GM12864 (cell line): ENCODE measurements around the gene NOL3.

Experiments
- DNase-seq: peaks from one replicate; pipeline ENCODE4 v3.0.0-alpha.2; 2011; ENCODE audit warnings: low read depth
- H3K4me3 ChIP-seq: 2 replicates; pipeline ENCODE4 v1.5.1; 2011; ENCODE audit warnings: mild to moderate bottlenecking, low read depth, low read length, control low read depth
- TF ChIP-seq, protein P1 (sequence below): IDR thresholded peaks from 2 replicates; pipeline ENCODE4 v1.5.1; 2011; ENCODE audit warnings: low read depth, mild to moderate bottlenecking, moderate library complexity, low read length, control low read depth, inconsistent platforms; ENCODE audit errors: missing control alignments

NOL3 gene

DNA sequence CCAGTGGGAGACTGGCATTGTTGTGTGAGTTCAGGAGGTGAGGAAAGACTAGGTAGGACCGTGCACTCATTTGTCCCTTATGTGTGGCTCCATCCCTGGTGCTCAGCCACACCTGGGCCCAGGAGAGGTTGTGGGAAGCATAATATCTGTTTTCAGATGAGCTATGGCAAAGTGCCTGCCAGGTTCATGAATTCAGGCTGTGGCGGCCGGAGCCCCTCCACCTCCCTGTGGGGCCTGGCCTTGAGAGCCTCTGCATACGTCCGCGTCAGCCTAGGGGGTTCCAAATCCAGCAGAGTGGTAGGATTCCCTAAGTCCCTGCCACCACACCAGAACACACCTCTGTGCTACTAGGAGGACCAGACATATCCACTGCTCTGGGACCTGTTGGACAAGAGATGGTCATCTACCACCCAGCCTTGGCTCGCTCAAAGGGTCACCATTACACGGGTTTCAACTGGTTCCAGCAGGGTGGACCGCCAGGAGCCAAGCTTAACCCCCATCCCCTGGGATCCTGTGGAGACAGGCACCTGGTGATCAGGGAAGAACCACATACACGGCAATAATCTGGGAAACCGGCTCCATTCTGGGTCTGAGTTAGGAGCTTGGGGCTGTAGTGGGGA lies 21.6 kb upstream of the NOL3 start:
- TF ChIP-seq, protein P1, sequence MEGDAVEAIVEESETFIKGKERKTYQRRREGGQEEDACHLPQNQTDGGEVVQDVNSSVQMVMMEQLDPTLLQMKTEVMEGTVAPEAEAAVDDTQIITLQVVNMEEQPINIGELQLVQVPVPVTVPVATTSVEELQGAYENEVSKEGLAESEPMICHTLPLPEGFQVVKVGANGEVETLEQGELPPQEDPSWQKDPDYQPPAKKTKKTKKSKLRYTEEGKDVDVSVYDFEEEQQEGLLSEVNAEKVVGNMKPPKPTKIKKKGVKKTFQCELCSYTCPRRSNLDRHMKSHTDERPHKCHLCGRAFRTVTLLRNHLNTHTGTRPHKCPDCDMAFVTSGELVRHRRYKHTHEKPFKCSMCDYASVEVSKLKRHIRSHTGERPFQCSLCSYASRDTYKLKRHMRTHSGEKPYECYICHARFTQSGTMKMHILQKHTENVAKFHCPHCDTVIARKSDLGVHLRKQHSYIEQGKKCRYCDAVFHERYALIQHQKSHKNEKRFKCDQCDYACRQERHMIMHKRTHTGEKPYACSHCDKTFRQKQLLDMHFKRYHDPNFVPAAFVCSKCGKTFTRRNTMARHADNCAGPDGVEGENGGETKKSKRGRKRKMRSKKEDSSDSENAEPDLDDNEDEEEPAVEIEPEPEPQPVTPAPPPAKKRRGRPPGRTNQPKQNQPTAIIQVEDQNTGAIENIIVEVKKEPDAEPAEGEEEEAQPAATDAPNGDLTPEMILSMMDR: no peak
- no peak overlapping the region for H3K4me3 ChIP-seq
- DNase-seq: no peak

DNA sequence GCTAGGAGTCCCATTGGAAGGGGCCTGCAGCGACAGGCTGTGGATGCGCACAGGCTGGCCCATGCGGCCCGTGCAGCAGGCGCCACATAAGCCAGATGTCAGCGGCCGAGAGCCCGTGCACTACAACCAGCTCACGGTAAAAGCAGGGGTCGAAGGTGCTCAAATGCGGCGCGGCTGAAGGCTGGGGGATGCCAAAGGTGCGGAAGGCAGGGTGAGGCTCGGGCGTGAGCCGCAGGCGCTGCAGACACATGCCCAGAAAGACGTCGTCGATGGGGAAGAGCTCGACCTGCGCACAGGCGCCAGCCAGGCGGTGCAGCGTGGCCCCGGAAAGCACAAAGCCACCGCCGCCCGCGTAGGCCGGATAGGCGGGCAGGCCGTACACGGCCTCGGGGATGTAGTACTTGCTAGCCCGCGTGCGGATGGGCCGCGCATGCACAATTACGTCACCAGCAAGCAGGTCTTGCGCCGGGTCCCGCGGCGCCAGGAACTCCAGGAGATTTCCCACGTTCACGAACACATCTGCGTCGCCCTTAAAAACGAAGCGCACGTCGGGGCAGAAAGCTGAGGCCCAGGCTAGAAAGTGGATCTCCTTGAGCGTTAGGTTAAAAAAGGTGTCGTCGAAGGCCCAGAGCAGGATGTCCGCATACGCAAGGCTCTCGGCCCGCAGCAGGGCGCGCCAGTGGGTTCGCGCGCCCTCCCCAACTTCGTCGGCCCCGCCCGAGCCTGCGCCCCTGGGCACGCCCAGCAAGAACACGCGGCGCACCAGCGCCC lies 20.9 kb upstream of the NOL3 start:
- TF ChIP-seq, protein P1: no peak
- no peak overlapping the region for H3K4me3 ChIP-seq
- no peak for DNase-seq

DNA sequence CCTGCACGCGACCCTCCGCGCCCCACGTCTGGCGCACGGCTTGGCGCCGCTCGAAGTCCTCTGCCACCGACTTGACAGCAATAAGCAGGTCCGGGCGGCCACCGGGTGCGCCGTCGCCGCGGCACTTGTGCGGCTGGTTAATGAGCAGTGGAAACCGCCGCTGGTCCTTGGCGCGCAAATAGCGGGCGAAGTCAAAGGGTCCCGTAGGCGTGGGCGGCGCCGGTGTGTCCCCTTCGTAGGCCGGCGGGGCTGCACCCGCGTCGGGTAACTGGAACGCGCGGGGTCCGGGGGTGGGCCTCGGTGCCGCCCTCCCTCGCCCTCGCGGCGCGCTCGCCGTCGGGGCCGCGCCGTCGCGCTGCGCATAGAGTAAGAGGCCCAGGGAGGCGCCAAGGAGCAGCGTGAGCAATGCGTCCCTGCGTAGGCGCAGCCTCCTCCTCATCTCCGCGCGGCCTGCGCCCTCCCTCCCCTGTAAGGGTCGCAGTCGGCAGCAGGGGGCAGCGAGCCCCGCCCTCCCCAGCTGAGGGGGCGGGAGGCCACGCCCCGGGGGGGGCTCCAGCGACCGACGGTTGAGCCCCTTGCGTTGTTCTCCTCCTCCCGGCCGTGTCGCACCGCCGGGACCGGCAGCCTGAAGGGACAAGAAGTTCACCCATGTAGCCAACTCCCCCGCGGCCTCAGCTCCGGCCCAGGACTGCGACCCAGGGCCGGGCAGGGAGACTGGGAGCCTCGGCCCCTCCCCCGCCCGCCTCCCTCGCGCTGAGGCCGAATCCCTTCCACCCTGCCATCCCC lies 20.1 kb upstream of the NOL3 start:
- TF ChIP-seq, protein P1: peak; percentile 4
- peak overlapping the region; percentile 71 for H3K4me3 ChIP-seq
- DNase-seq: no peak

DNA sequence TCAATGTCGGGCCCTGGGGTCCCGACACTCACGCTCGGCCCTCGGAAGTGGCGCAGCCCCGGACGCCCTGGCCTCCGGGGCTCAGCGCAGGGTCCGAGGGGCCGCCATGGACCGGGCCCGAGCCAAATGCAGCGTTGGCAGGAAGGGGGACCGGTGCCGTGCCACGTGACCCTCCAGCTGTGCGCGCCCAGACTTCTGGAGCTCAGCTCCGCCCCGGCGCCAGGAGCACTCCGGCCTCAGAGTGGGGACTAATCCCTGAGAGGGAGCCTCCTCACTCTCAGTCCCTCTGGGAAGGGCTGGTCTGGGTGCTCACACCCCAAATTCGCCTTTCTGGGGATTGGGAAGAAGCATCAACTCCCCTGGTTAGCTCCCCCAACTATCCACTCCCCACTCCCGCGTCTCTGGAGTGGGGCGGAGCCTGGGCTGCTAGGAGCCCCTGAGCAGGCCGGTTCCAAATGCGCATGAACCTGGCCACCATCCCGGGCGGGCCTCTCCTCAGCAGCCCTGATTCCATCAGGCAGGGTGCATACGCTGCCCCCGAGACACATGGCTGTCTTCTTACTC lies 19.4 kb upstream of the NOL3 start, which contains the start of gene B3GNT9:
TSS of gene B3GNT9 (minus strand) at position 166 of the 564 bp plus-strand sequence. CDS start 513 bp downstream, outside the sequence.
- H3K4me3 ChIP-seq: peak within 1 kb of the TSS; percentile 71
- no peak for DNase-seq
- TF ChIP-seq, protein P1: no peak

DNA sequence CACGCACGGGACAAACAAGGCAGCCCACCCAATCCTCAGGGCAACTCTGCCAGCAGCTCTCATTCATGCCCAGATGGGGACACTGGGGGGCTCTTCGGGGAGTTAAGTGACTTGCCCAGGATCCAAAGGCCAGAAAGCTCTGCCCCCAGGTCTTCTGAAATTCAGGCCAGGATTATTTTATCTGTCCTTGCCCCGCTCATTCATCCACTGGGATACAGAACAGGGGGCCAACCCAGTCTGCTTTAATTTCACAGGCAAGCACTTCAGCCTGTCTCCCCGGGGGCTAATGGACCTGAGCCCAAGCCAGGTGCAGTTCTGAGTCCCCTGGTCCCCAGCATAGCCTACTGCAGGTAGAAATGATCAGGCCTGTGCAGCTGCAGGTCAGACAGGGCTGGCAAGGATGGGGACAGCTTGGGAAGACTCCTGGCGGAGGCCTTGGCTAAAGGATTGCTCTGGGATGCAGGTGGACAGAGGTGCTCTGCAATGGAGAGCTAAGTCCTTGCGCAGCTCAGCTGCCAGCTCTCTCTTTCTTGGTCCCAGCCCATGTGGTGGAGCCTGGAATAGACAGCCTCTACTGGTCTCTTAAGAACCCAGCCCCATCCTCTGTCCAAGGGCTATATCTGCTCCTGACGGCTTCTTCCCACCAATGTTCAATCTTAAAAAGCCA lies 18.8 kb upstream of the NOL3 start:
- no peak for DNase-seq
- TF ChIP-seq, protein P1: no peak
- no peak overlapping the region for H3K4me3 ChIP-seq

DNA sequence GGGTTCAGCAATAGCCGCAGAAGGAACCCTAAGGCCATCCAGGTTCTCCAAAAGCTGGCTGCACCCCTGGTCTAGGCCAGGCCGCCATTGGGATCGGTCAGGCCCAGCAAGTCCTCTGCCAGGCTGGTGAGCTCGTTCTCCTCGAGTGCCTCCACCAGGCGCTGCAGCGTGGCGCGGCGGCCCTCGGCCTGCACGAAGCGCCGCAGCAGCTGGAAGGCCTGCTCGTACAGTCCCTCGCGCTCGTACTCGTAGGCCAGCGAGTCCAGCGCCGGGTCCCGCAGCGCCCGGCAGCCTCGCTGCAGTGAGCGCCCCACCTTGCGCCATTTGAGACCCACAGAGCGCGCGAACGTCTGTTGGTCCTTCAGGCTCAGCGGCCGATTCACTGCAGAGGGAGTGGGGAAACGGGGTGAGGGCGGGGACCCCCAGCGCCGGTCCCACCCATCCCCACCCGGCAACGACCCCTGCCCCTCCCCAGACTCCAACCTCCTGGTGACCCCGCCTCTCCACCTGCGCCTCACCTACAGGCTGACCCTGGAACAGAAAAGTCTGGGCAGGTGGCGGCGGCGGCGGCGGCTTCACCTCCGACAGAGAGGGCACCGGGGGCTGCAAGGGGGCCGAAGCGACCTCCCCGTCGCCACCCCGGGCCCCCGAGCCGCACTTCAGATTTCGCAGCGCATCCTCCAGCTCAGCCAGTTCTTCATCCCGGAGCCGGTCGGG lies 15.6 kb upstream of the NOL3 start:
- TF ChIP-seq, protein P1: no peak

More for the DNA sequence above, 15.6 kb upstream of the NOL3 start:
- no peak overlapping the region; the same call in 1 of the 2 replicates for H3K4me3 ChIP-seq
- DNase-seq: no peak
